Neural cell (in vitro differentiated cells): ENCODE data around the gene ADTRP. TPM values are rescaled to one million over a fixed set of nuclear protein-coding genes. Genes with fewer than 3 reads are reported as not detected.

Experiments
- H2AFZ ChIP-seq: fragments of 200-600, 300-800 bp; sonication (generic), shearing (Covaris generic); 2 replicates; pipeline ENCODE4 v1.6.0; 2014; ENCODE audit warnings: low read depth, mild to moderate bottlenecking, antibody characterized with exemption, low read length, moderate library complexity
- H3F3A ChIP-seq: fragments of 200-600 bp; shearing (Covaris generic); 2 replicates; pipeline ENCODE4 v1.6.1; 2016; ENCODE audit warnings: mild to moderate bottlenecking, moderate library complexity, mixed read lengths, antibody characterized with exemption, low read length; ENCODE audit not compliant: insufficient read depth, poor library complexity, severe bottlenecking
- H3K27ac ChIP-seq: fragments of 200-600, 300-800 bp; sonication (generic), shearing (Covaris generic); 2 replicates; pipeline ENCODE4 v1.5.1; 2014; ENCODE audit warnings: mild to moderate bottlenecking, low read length, moderate library complexity
- H3K27me3 ChIP-seq: fragments of 300-800, 200-600 bp; sonication (generic), shearing (Covaris generic); 2 replicates; pipeline ENCODE4 v1.6.0; 2014; ENCODE audit warnings: mild to moderate bottlenecking, low read depth, low read length, moderate library complexity; ENCODE audit not compliant: insufficient read depth
- H3K36me3 ChIP-seq: fragments of 300-800, 200-600 bp; sonication (generic), shearing (Covaris generic); 2 replicates; pipeline ENCODE4 v1.5.1; 2014; ENCODE audit warnings: mild to moderate bottlenecking, antibody characterized with exemption, low read length, moderate library complexity; ENCODE audit not compliant: insufficient read depth
- H3K4me2 ChIP-seq: fragments of 300-800, 200-600 bp; sonication (generic), shearing (Covaris generic); 2 replicates; pipeline ENCODE4 v1.6.0; 2014; ENCODE audit warnings: mild to moderate bottlenecking, low read length
- H3K4me3 ChIP-seq: fragments of 300-800, 200-600 bp; sonication (generic), shearing (Covaris generic); 2 replicates; pipeline ENCODE4 v1.5.1; 2014; ENCODE audit warnings: mild to moderate bottlenecking, low read length, moderate library complexity
- H3K79me2 ChIP-seq: fragments of 200-600 bp; shearing (Covaris generic); replicated peaks from 2 replicates; pipeline ENCODE4 v1.6.0; 2014; ENCODE audit warnings: mild to moderate bottlenecking, low read length, moderate library complexity; ENCODE audit not compliant: insufficient read depth
- H3K9ac ChIP-seq: fragments of 300-800, 200-600 bp; sonication (generic), shearing (Covaris generic); 2 replicates; pipeline ENCODE4 v1.6.1; 2016; ENCODE audit warnings: mild to moderate bottlenecking, low read length, mixed read lengths
- H3K9me2 ChIP-seq: fragments of 200-600 bp; shearing (Covaris generic); 2 replicates; pipeline ENCODE4 v1.6.1; 2016; ENCODE audit warnings: mild to moderate bottlenecking, low read length, mixed read lengths; ENCODE audit not compliant: insufficient read depth
- H3K9me3 ChIP-seq: fragments of 200-600, 300-800 bp; sonication (generic), shearing (Covaris generic); 2 replicates; pipeline ENCODE4 v1.6.1; 2016; ENCODE audit warnings: mild to moderate bottlenecking, mixed run types, low read length, moderate library complexity, mixed read lengths
- H4K20me1 ChIP-seq: fragments of 200-600 bp; shearing (Covaris generic); 2 replicates; pipeline ENCODE4 v1.6.1; 2016; ENCODE audit warnings: mild to moderate bottlenecking, mixed run types; ENCODE audit not compliant: insufficient read depth
- EP300 ChIP-seq: fragments of 450-650 bp; conservative IDR thresholded peaks from 2 replicates; pipeline ENCODE4 v1.6.1; 2014; ENCODE audit warnings: antibody characterized with exemption, mild to moderate bottlenecking, moderate library complexity; ENCODE audit not compliant: poor library complexity, severe bottlenecking
- EZH2 ChIP-seq: fragments of 200-600, 300-800 bp; shearing (Covaris generic), sonication (generic); IDR thresholded peaks from 2 replicates; pipeline ENCODE4 v1.6.1; 2014; ENCODE audit warnings: antibody characterized with exemption, low read length, borderline replicate concordance, mild to moderate bottlenecking; ENCODE audit not compliant: insufficient read depth, poor library complexity, severe bottlenecking
- MXI1 ChIP-seq: fragments of 450-650 bp; conservative IDR thresholded peaks from 2 replicates; pipeline ENCODE4 v1.6.1; 2014; ENCODE audit warnings: antibody characterized with exemption, mild to moderate bottlenecking; ENCODE audit not compliant: poor library complexity, severe bottlenecking
- POLR2AphosphoS5 ChIP-seq: IDR thresholded peaks from 2 replicates; pipeline ENCODE4 v1.6.1; 2012
- RAD21 ChIP-seq: fragments of 450-650 bp; conservative IDR thresholded peaks from 2 replicates; pipeline ENCODE4 v1.6.1; 2014; ENCODE audit warnings: antibody characterized with exemption, mild to moderate bottlenecking, moderate library complexity
- REST ChIP-seq: IDR thresholded peaks from 2 replicates; pipeline ENCODE4 v1.6.1; 2012; ENCODE audit warnings: borderline replicate concordance
- SMC3 ChIP-seq: fragments of 450-650 bp; conservative IDR thresholded peaks from 2 replicates; pipeline ENCODE4 v1.6.1; 2014; ENCODE audit warnings: antibody characterized with exemption, mild to moderate bottlenecking, moderate library complexity; ENCODE audit not compliant: poor library complexity
- TAF1 ChIP-seq: IDR thresholded peaks from 2 replicates; pipeline ENCODE4 v1.6.1; 2012; ENCODE audit warnings: low read depth
- polyA plus RNA-seq: library from polyadenylated mRNA; depleted of rRNA; stranded (reverse); fragments of >200 nt; gene quantifications from 2 replicates; pipeline ENCODE4 v1.2.3, GENCODE V29; 2014

ADTRP gene
- polyA plus RNA-seq, 1 donor from 2014 or later: not detected

GRCh38 chr6:11766043-11766442, 12.6 kb downstream of the ADTRP start (continued):
- TF ChIP-seq SMC3: no peak
- no peak for TF ChIP-seq RAD21

- no peaks in the 10 kb centered on the region for H3K9me3 ChIP-seq
- no peak overlapping the region for H3K4me2 ChIP-seq
Measured at GRCh38 chr6:11764250-11764604, 14.4 kb downstream of the ADTRP start.

GRCh38 chr6:11763460-11764249, 14.9 kb downstream of the ADTRP start:
- no peak overlapping the region for H3K9ac ChIP-seq
- H3K4me3 ChIP-seq: no peak overlapping the region
- no peaks in the 10 kb centered on the region for H3F3A ChIP-seq
- H3K27ac ChIP-seq: no peak overlapping the region
- H3K79me2 ChIP-seq: no peaks in the 10 kb centered on the region
- no peaks in the 10 kb centered on the region for H3K9me3 ChIP-seq
- TF ChIP-seq EZH2 (no peak), TAF1 (no peak), EP300 (no peak), POLR2AphosphoS5 (no peak), REST (no peak)
- H3K36me3 ChIP-seq: no peaks in the 10 kb centered on the region
- no peak overlapping the region for H3K4me2 ChIP-seq
- H3K27me3 ChIP-seq: peaks cover 6% of the 10 kb centered on the region
- H3K9me2 ChIP-seq: no peaks in the 10 kb centered on the region
- no peaks in the 10 kb centered on the region for H4K20me1 ChIP-seq
- no peak overlapping the region for H2AFZ ChIP-seq

More at GRCh38 chr6:11764250-11764604, 14.4 kb downstream of the ADTRP start:
- no peak overlapping the region for H2AFZ ChIP-seq
- H3F3A ChIP-seq: no peaks in the 10 kb centered on the region
- no peaks in the 10 kb centered on the region for H3K36me3 ChIP-seq
- no peak overlapping the region for H3K9ac ChIP-seq
- no peak overlapping the region for H3K4me3 ChIP-seq
- no peak overlapping the region for H3K27ac ChIP-seq
- peaks cover 6% of the 10 kb centered on the region for H3K27me3 ChIP-seq
- no peaks in the 10 kb centered on the region for H3K9me2 ChIP-seq
- no peak for TF ChIP-seq MXI1
- TF ChIP-seq TAF1: no peak
- TF ChIP-seq REST: no peak
- no peaks in the 10 kb centered on the region for H3K79me2 ChIP-seq
- no peaks in the 10 kb centered on the region for H4K20me1 ChIP-seq
